SK-N-SH treated with all-trans-retinoic acid at 6 μM for 48 hours (cell line): ENCODE results near the gene CHSY1.

ENCODE experiments used
- TOX ChIP-seq: fragments of 250-450 bp; sonication (Bioruptor Pico); IDR thresholded peaks from 2 replicates; pipeline ENCODE4 v1.8.0; 2021; ENCODE audit warnings: mild to moderate bottlenecking, moderate library complexity, borderline replicate concordance
- ZFP3 ChIP-seq: fragments of 250-450 bp; sonication (Bioruptor Pico); IDR thresholded peaks from 2 replicates; pipeline ENCODE4 v1.5.0; 2020; ENCODE audit warnings: mild to moderate bottlenecking, moderate library complexity

GRCh38 chr15:101252836-101253235 lies 988 bp upstream of the CHSY1 start:
- no peak for TF ChIP-seq ZFP3 (CRISPR knock-in tag)
- no peak for TF ChIP-seq TOX (CRISPR knock-in tag)
